ENCODE results near the gene GBP2.

Gene GBP2

DNA sequence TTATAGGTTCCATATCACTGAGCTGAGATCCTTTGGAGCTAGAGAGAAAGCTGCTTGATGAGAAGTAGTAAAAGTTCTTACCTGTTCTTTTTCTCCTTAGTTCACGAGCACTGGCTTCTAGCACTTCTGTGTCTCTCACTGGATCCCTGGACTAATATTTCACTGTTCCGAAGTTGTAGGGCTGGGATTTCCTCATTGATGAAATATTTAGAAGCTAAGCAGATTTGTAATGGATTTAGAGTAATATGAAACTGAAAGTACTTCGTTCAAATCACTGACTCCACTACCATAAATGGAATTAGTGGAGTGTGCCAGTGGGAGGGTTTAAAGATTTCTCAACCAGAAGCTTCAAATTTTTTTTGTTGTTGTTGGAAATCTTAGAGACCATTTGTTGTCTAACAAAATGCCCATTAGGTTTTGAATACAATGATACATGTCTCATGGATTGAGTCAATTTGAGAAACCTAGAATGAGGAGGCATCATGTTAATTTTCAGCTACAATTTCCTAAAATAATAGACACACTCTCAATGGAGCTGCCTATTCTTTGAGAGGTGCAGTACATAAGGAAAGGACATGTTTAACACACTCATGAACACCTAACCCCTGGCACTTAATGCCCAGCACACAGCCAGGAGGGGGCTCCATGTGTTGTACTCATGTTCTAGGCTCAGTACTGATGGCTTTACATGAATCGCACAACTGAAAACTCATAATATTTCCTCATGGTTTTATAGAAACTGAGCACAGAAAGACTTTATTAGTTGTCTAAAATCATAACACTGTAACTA lies 60.6 kb downstream of the GBP2 start, which contains the start of gene GBP1:
TSS of gene GBP1 (minus strand) at position 130 of the 790 bp plus-strand sequence. CDS start 1,974 bp downstream, outside the sequence.
- TF ChIP-seq, protein P1, sequence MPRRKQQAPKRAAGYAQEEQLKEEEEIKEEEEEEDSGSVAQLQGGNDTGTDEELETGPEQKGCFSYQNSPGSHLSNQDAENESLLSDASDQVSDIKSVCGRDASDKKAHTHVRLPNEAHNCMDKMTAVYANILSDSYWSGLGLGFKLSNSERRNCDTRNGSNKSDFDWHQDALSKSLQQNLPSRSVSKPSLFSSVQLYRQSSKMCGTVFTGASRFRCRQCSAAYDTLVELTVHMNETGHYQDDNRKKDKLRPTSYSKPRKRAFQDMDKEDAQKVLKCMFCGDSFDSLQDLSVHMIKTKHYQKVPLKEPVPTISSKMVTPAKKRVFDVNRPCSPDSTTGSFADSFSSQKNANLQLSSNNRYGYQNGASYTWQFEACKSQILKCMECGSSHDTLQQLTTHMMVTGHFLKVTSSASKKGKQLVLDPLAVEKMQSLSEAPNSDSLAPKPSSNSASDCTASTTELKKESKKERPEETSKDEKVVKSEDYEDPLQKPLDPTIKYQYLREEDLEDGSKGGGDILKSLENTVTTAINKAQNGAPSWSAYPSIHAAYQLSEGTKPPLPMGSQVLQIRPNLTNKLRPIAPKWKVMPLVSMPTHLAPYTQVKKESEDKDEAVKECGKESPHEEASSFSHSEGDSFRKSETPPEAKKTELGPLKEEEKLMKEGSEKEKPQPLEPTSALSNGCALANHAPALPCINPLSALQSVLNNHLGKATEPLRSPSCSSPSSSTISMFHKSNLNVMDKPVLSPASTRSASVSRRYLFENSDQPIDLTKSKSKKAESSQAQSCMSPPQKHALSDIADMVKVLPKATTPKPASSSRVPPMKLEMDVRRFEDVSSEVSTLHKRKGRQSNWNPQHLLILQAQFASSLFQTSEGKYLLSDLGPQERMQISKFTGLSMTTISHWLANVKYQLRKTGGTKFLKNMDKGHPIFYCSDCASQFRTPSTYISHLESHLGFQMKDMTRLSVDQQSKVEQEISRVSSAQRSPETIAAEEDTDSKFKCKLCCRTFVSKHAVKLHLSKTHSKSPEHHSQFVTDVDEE (CRISPR knock-in tag; IDR thresholded peaks at IDR 0.05) = no peak
- TF ChIP-seq OSR1 (CRISPR knock-in tag; IDR thresholded peaks at IDR 0.05) (no peak), ESRRG (CRISPR knock-in tag; IDR thresholded peaks at IDR 0.05) (no peak), ZNF70 (CRISPR knock-in tag; IDR thresholded peaks at IDR 0.05) (no peak), ZNF8 (CRISPR knock-in tag; IDR thresholded peaks at IDR 0.05) (no peak), ZC3H10 (CRISPR knock-in tag; IDR thresholded peaks at IDR 0.05) (no peak), SNAI2 (CRISPR knock-in tag; IDR thresholded peaks at IDR 0.05) (no peak), ZFP3 (CRISPR knock-in tag; IDR thresholded peaks at IDR 0.05) (no peak), CREB5 (CRISPR knock-in tag; IDR thresholded peaks at IDR 0.05; ENCODE audit: low read depth) (no peak)
- TF ChIP-seq, protein P2, sequence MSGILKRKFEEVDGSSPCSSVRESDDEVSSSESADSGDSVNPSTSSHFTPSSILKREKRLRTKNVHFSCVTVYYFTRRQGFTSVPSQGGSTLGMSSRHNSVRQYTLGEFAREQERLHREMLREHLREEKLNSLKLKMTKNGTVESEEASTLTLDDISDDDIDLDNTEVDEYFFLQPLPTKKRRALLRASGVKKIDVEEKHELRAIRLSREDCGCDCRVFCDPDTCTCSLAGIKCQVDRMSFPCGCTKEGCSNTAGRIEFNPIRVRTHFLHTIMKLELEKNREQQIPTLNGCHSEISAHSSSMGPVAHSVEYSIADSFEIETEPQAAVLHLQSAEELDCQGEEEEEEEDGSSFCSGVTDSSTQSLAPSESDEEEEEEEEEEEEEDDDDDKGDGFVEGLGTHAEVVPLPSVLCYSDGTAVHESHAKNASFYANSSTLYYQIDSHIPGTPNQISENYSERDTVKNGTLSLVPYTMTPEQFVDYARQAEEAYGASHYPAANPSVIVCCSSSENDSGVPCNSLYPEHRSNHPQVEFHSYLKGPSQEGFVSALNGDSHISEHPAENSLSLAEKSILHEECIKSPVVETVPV (CRISPR knock-in tag; IDR thresholded peaks at IDR 0.05) = no peak
- peak; percentile 87 for ATAC-seq

DNA sequence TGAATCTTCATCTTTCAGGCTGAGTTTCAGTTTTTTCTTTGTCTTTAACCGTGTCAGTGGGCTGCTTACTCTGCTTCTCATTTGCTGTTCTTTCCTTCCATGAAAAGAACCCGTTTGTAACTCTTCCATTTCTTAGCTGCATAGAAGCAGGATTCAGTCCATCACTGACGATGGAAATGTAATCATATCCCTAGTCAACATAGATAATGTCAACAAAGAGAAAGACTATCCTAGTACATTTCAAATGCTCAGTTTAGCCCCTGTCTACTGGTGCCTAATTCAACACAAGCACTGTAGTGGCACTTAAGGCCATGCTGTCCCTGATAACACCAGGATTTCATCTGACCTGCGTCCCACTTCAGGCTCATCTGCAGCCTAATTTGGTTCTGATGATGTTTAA lies 61.3 kb downstream of the GBP2 start:
- no peak for TF ChIP-seq TCF4 (CRISPR knock-in tag; IDR thresholded peaks at IDR 0.05; ENCODE audit: borderline replicate concordance)
- peak; percentile 77 for ATAC-seq

- ATAC-seq = no peak
- TF ChIP-seq ZNF8 (CRISPR knock-in tag; IDR thresholded peaks at IDR 0.05) = no peak
- no peak for TF ChIP-seq CSDC2 (CRISPR knock-in tag; IDR thresholded peaks at IDR 0.05)
- TF ChIP-seq SNAI2 (CRISPR knock-in tag; IDR thresholded peaks at IDR 0.05) = no peak
- no peak for TF ChIP-seq RARB (CRISPR knock-in tag; IDR thresholded peaks at IDR 0.05)
Observed at GRCh38 chr1:89063094-89063493, 62.8 kb downstream of the GBP2 start.

- ATAC-seq = no peak
- TF ChIP-seq ZNF70 (CRISPR knock-in tag; IDR thresholded peaks at IDR 0.05) = no peak
- TF ChIP-seq ESRRG (CRISPR knock-in tag; IDR thresholded peaks at IDR 0.05) = no peak
- no peak for TF ChIP-seq PPARA (CRISPR knock-in tag; IDR thresholded peaks at IDR 0.05; ENCODE audit: borderline replicate concordance)
- TF ChIP-seq ZFP30 (CRISPR knock-in tag; IDR thresholded peaks at IDR 0.05) = no peak
- TF ChIP-seq, protein P3, sequence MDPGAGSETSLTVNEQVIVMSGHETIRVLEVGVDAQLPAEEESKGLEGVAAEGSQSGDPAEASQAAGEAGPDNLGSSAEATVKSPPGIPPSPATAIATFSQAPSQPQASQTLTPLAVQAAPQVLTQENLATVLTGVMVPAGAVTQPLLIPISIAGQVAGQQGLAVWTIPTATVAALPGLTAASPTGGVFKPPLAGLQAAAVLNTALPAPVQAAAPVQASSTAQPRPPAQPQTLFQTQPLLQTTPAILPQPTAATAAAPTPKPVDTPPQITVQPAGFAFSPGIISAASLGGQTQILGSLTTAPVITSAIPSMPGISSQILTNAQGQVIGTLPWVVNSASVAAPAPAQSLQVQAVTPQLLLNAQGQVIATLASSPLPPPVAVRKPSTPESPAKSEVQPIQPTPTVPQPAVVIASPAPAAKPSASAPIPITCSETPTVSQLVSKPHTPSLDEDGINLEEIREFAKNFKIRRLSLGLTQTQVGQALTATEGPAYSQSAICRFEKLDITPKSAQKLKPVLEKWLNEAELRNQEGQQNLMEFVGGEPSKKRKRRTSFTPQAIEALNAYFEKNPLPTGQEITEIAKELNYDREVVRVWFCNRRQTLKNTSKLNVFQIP (CRISPR knock-in tag; IDR thresholded peaks at IDR 0.05; ENCODE audit: borderline replicate concordance, low read depth) = no peak
- TF ChIP-seq CREB5 (CRISPR knock-in tag; IDR thresholded peaks at IDR 0.05; ENCODE audit: low read depth) = no peak
Observed at GRCh38 chr1:89060091-89060490, 65.8 kb downstream of the GBP2 start.

Measured in SK-N-SH treated with all-trans-retinoic acid at 6 μM for 48 hours (cell line).